AG04449 (cell line): ENCODE results near the gene NTMT1.

ENCODE experiments used
- CTCF ChIA-PET: fragments of 350-600 bp; formaldehyde crosslinking; extraction: SDS; loops from one replicate; lab custom pipeline; 2021; ENCODE audit warnings: antibody characterized with exemption; lab: Yijun Ruan, JAX
- POLR2A ChIA-PET: fragments of 400-600, 350-600 bp; formaldehyde crosslinking; extraction: SDS; loops from one replicate; lab custom pipeline; 2020; ENCODE audit warnings: antibody characterized with exemption, inconsistent platforms; lab: Yijun Ruan, JAX
- DNase-seq: peaks from one replicate; pipeline ENCODE4 v3.0.0-alpha.2; 2010; ENCODE audit warnings: low read depth, low spot score
- H3K4me3 ChIP-seq: 2 replicates; pipeline ENCODE4 v1.5.1; 2011; ENCODE audit warnings: low read depth, mild to moderate bottlenecking, control low read depth, low read length
- TF ChIP-seq, protein P1 (sequence below): IDR thresholded peaks from one replicate; pipeline ENCODE4 v1.5.1; 2011; ENCODE audit warnings: mild to moderate bottlenecking, moderate library complexity, low read length, control low read depth, inconsistent platforms; ENCODE audit not compliant: insufficient read depth; ENCODE audit errors: missing control alignments

The NTMT1 gene, protein sequence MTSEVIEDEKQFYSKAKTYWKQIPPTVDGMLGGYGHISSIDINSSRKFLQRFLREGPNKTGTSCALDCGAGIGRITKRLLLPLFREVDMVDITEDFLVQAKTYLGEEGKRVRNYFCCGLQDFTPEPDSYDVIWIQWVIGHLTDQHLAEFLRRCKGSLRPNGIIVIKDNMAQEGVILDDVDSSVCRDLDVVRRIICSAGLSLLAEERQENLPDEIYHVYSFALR

GRCh38 chr9:129626079-129626624, at the start of gene NTMT1:
NTMT1 (plus strand) TSS chr9:129626163; CDS start chr9:129632704, 6,541 bp downstream.
- CTCF ChIA-PET, result interaction anchor here (0.6 to 15.5 kb wide), 6 partner anchors 13 to 494 kb away, joined by 3 to 735 read pairs (median 66); partner anchors contain the start of gene ASB6

DNA sequence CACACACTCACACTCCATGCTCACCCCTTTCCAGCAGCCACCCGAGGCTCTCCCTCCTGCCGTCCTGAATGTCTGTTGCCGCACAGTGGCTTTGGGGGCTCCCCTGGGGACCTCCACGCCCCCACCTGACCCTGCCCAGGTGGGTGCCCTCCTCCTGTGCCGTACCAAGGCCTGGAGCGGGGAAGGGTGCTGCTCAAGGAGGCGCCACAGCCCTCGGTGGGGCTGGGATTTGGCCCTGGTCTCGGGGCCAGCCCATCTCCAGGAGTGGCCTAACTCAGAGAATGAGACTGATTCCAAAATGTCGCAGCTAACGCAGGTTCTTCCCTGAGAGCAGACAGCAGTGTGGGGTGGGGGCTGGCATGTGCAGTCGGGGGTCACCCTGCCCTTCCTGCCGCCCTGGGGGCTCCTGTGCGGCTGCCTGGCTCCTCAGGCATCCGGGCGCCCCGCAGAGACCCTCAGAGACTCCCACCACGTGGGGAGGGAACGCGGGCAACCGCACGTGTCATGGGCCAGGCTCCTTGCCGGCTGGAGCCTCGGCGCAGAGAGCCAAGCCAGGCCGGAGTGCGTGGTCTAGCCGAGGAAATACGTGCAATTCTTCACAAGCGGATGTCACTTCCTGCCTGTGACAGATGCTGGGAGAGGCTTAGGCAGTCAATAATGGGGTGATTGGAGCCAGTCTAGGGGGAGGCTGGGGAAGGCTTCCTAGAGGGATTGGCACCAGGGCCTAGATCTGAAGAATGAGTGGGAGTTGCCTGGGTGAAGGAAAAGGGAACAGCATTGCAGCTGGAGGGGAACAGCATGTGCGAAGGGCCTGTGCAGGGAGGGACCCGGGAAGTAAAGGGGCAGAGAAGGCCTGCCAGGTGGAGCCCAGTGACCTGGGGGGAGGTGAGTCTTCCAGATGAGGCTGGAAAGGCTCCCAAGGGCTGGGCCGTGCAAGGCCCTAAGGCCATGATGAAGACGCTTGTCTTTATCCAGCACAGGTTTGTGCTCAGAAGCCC, 49.1 kb upstream of the NTMT1 start:
- H3K4me3 ChIP-seq, result no peak overlapping the region; the same call in 1 of the 2 replicates
- CTCF ChIA-PET, result no interaction called here
- peak; percentile 44 for DNase-seq
- POLR2A ChIA-PET, result interaction anchor here (0.7 to 1.0 kb wide), 2 partner anchors 31 to 299 kb away, joined by 3 read pairs; no protein-coding TSS in a partner anchor
- TF ChIP-seq, protein P1, sequence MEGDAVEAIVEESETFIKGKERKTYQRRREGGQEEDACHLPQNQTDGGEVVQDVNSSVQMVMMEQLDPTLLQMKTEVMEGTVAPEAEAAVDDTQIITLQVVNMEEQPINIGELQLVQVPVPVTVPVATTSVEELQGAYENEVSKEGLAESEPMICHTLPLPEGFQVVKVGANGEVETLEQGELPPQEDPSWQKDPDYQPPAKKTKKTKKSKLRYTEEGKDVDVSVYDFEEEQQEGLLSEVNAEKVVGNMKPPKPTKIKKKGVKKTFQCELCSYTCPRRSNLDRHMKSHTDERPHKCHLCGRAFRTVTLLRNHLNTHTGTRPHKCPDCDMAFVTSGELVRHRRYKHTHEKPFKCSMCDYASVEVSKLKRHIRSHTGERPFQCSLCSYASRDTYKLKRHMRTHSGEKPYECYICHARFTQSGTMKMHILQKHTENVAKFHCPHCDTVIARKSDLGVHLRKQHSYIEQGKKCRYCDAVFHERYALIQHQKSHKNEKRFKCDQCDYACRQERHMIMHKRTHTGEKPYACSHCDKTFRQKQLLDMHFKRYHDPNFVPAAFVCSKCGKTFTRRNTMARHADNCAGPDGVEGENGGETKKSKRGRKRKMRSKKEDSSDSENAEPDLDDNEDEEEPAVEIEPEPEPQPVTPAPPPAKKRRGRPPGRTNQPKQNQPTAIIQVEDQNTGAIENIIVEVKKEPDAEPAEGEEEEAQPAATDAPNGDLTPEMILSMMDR, result no peak

More at GRCh38 chr9:129626079-129626624, at the start of gene NTMT1:
- peak within 1 kb of the TSS; percentile 66 for H3K4me3 ChIP-seq
- DNase-seq, result no peak
- POLR2A ChIA-PET, result interaction anchor here (0.6 to 2.3 kb wide), 9 partner anchors 9 to 678 kb away, joined by 3 to 15 read pairs (median 5); partner anchors contain the start of gene IER5L
- TF ChIP-seq, protein P1, result no peak

DNA sequence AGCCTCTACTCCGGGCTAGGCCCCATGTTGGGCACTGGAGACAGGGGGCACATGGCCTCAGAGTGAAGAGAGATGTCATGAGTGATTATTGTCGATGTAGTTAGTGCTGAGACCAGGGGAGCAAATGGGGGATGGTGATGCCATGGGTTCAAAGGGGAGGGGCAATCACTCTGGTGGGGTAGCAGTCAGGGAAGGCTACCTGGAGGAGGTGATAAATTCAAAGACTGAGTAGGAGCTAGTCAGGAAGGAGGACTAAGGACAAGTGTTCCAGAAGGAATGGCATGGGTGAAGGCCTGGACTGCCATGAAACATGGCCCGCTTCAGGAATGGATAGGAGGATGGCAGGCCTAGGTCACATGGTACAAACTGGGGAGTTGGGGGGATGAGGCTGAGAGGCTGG, 46.7 kb upstream of the NTMT1 start:
- ChIA-PET CTCF (interaction anchor here (0.8 to 1.7 kb wide), 2 partner anchors 436 to 440 kb away, joined by 3 to 6 read pairs; no protein-coding TSS in a partner anchor), POLR2A (no interaction called here)
- H3K4me3 ChIP-seq, result no peak overlapping the region
- TF ChIP-seq, protein P1, result no peak
- DNase-seq, result no peak

DNA sequence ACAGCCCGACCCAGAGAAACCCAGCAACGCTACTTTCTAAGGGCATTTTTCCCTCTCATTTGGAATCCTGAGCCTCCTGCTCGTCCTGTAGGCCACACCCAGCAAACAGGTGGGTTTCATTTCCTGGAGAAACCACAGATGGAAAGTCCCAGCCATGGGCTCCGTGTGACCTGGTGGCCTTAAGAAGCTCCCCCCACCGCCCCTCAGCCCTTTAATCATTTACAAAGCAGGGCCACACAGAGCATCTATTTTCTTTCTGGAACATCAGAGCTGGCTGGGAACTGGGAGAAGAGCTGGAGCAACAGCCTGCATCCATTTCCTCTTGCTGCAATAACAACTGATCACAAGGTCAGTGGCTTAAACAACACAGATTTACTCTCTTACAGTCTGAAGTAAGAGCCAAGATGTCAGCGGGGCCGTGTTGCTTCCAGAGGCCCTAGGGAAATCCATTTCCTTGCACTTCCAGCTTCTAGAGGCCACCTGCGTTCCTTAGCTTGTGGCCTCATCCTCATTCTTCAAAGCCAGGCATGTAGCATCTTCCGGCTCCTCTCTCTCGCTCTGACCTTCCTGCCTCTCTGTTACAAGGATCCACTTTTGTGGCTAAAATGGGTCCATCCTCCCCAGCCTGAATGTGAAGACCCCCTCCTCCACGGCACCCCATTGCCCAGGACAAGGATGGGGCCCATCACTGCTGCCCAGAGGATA, 45.6 kb upstream of the NTMT1 start:
- CTCF ChIA-PET, result interaction anchor here (1.7 kb wide), 1 partner anchor 441 kb away, joined by 6 read pairs; no protein-coding TSS in a partner anchor
- no peak for DNase-seq
- TF ChIP-seq, protein P1, result no peak
- H3K4me3 ChIP-seq, result no peak overlapping the region
- POLR2A ChIA-PET, result interaction anchor here (0.6 kb wide), 2 partner anchors 218 to 437 kb away, joined by 3 read pairs; no protein-coding TSS in a partner anchor

DNA sequence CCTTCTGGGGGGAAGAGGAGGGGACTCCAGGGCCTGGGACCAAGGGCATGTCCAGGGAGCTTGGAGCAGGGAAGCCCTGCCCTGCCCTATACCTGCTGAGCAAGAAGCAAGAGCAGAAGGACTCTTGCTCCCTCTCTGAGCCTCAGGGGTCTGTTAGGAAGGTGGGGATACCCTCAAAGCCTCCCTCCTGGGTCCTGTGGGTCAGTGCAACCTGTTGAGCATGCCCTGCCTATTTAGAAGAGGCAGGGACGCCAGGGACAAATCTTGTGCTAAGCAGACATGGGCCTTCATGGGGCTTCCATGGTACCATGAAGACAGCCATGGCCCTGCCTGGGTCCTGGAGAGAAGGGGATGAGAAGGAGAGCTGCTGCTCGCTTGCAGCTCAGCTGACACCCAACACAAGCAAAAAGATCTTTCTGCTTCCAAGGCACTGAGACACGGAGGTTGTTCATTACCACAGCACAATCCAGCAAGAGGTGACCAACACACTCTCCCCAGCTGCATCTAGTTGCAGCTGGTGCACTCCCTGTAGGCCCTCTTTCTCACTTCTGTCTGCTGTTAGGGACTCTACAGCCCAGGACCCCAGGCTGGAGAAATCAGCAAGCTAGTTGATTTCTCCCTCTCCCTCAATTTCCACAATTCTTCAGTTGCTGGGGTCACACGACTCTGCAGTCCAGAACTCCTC, 44.3 kb upstream of the NTMT1 start:
- ChIA-PET POLR2A (no interaction called here), CTCF (no interaction called here)
- DNase-seq, result no peak

More for the DNA sequence above, 44.3 kb upstream of the NTMT1 start:
- TF ChIP-seq, protein P1, result no peak
- no peak overlapping the region for H3K4me3 ChIP-seq
